Omental fat pad (tissue), 4 donors: ENCODE results near the gene DNAH6. TPM values are rescaled to one million over a fixed set of nuclear protein-coding genes. Genes with fewer than 3 reads are reported as not detected.

Experiments used
- ATAC-seq: fragments of 150-250 bp; one replicate; pipeline ENCODE4 v1.9.1; 2016; ENCODE audit warnings: mild to moderate bottlenecking, moderate library complexity; ENCODE audit not compliant: low FRiP score
- DNase-seq: peaks from one replicate; pipeline ENCODE4 v3.0.0-alpha.2; 2019; ENCODE audit warnings: low spot score
- CTCF ChIP-seq, 3 donors: fragments of 450-650 bp; IDR thresholded peaks; one replicate each; pipeline ENCODE4 v1.5.1; 2016 to 2017; ENCODE audit warnings: antibody characterized with exemption in 3 of 3, mild to moderate bottlenecking in 3 of 3, moderate library complexity in 2 of 3
- total RNA-seq, 4 donors: library from RNA; depleted of rRNA; stranded (reverse); fragments of >200 nt; gene quantifications; one replicate each; pipeline ENCODE4 v1.1.0, GENCODE V29; 2016

DNAH6 gene
- total RNA-seq, 4 donors from 2014 or later, result 0.16 to 1.6 (median 1.2) TPM

GRCh38 chr2:84643991-84644390 is 127.7 kb downstream of the DNAH6 start:
- no peak for ATAC-seq
- no peak for DNase-seq
- TF ChIP-seq CTCF (IDR thresholded peaks at IDR 0.05), result no peak

GRCh38 chr2:84646514-84646913 is 130.2 kb downstream of the DNAH6 start:
- no peak for TF ChIP-seq CTCF (IDR thresholded peaks at IDR 0.05)
- DNase-seq (no peak), ATAC-seq (no peak)

- DNase-seq (no peak), ATAC-seq (no peak)
- no peak for TF ChIP-seq CTCF (IDR thresholded peaks at IDR 0.05)
Measured at GRCh38 chr2:84647267-84647666, 131.0 kb downstream of the DNAH6 start.

GRCh38 chr2:84649058-84649457 is 132.8 kb downstream of the DNAH6 start:
- ATAC-seq (no peak), DNase-seq (no peak)
- no peak for TF ChIP-seq CTCF (IDR thresholded peaks at IDR 0.05)

GRCh38 chr2:84649487-84650142 is 133.3 kb downstream of the DNAH6 start:
- DNase-seq (no peak), ATAC-seq (no peak)
- TF ChIP-seq CTCF (IDR thresholded peaks at IDR 0.05), result no peak

- ATAC-seq, result no peak
- TF ChIP-seq CTCF (IDR thresholded peaks at IDR 0.05), result no peak
- no peak for DNase-seq
Measured at GRCh38 chr2:84652431-84652830, 136.1 kb downstream of the DNAH6 start.

- no peak for TF ChIP-seq CTCF (IDR thresholded peaks at IDR 0.05)
- DNase-seq (no peak), ATAC-seq (no peak)
Measured at GRCh38 chr2:84653302-84653701, 137.0 kb downstream of the DNAH6 start.
